DND-41 (cell line): ENCODE results near the gene ADGRF5.

Experiments
- EZH2 ChIP-seq: IDR thresholded peaks from 3 replicates; pipeline ENCODE4 v1.6.1; 2012; ENCODE audit warnings: borderline replicate concordance, low read depth, mild to moderate bottlenecking, moderate library complexity, low read length, inconsistent platforms; ENCODE audit not compliant: severe bottlenecking
- TF ChIP-seq, protein P1 (sequence below): IDR thresholded peaks from 2 replicates; pipeline ENCODE4 v1.5.1; 2012; ENCODE audit warnings: borderline replicate concordance, low read length, moderate library complexity, mild to moderate bottlenecking; ENCODE audit not compliant: poor library complexity, severe bottlenecking; ENCODE audit errors: extremely low read depth

DNA sequence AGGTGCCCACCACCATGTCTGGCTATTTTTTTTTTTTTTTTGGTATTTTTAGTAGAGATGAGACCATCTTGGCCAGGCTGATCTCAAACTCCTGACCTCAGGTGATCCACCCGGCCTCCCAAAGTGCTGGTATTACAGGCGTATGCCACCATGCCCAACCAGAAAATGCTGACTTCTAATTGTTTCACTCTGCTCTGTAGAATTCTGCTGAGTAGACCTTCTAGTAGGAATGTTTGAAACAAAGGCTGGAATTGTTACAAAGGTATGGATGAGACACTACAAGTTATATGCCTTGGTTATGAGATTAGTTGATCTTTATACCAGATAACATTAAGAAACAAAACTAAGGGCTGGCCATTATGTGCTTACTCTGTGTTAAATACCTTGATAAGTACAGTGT lies 83.7 kb downstream of the ADGRF5 start:
- TF ChIP-seq, protein P1, sequence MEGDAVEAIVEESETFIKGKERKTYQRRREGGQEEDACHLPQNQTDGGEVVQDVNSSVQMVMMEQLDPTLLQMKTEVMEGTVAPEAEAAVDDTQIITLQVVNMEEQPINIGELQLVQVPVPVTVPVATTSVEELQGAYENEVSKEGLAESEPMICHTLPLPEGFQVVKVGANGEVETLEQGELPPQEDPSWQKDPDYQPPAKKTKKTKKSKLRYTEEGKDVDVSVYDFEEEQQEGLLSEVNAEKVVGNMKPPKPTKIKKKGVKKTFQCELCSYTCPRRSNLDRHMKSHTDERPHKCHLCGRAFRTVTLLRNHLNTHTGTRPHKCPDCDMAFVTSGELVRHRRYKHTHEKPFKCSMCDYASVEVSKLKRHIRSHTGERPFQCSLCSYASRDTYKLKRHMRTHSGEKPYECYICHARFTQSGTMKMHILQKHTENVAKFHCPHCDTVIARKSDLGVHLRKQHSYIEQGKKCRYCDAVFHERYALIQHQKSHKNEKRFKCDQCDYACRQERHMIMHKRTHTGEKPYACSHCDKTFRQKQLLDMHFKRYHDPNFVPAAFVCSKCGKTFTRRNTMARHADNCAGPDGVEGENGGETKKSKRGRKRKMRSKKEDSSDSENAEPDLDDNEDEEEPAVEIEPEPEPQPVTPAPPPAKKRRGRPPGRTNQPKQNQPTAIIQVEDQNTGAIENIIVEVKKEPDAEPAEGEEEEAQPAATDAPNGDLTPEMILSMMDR, result no peak
- no peak for TF ChIP-seq EZH2
